Measurements from ENCODE around the gene ADCY2. TPM values are rescaled to one million over a fixed set of nuclear protein-coding genes. Genes with fewer than 3 reads are reported as not detected.

The ADCY2 gene
- total RNA-seq, 2 experiments from 2014 or later = not detected

DNA sequence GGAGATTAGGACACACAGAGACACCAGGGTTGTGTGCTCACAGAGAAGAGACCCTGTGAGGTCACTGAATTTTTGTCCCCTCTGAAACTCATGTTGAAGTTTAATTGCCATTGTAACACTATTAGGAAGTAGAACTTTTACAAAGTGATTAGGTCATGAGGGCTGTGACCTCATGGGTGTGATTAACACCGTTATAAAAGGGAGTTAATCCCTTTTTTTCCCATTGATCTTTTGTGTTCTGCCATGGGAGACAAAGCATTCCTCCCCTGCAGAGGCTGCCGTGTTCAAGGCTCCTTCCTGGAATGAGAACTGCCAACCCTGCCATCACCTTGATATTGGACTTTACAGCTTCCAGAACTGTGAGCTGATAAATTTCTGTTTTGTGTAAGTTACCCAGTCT lies 221.0 kb downstream of the ADCY2 start:
- DNase-seq = no peak
- H3K36me3 Mint-ChIP-seq (ENCODE audit: low read depth) = no peaks in the 10 kb centered on the region
- POLR2A ChIA-PET = no interaction called here
- H3K9me3 Mint-ChIP-seq = peaks cover 3% of the 10 kb centered on the region
- no peak overlapping the region for H3K4me3 Mint-ChIP-seq
- no peaks in the 10 kb centered on the region for H3K27me3 Mint-ChIP-seq
- H3K27ac Mint-ChIP-seq = no peak overlapping the region
- CTCF ChIA-PET = no interaction called here
- H3K4me1 Mint-ChIP-seq = no peaks in the 10 kb centered on the region

DNA sequence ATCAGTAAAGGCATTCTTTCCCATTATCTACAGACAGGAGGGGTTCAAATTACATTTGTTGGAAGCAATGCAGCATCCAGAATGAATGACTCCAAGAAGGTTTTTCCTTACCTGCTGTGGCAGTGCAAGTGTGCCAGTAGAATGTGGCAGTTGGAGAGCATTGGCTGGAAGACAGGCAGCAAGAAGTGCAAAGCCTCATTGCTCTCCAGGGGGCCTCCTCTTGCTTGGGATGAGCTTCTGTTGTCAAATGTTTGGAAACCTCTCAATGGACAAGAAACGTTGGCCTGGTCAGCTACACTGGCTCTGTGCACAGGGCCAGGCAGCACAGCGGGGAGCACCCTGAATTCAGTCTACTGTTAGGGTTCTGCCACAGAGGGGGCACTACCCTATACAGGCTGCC lies 226.6 kb downstream of the ADCY2 start:
- H3K9me3 Mint-ChIP-seq = no peaks in the 10 kb centered on the region
- no peaks in the 10 kb centered on the region for H3K4me1 Mint-ChIP-seq
- no peak overlapping the region for H3K27ac Mint-ChIP-seq
- H3K27me3 Mint-ChIP-seq = no peaks in the 10 kb centered on the region
- ChIA-PET CTCF (no interaction called here), POLR2A (no interaction called here)
- no peak for DNase-seq
- no peak overlapping the region for H3K4me3 Mint-ChIP-seq
- H3K36me3 Mint-ChIP-seq (ENCODE audit: low read depth) = no peaks in the 10 kb centered on the region

DNA sequence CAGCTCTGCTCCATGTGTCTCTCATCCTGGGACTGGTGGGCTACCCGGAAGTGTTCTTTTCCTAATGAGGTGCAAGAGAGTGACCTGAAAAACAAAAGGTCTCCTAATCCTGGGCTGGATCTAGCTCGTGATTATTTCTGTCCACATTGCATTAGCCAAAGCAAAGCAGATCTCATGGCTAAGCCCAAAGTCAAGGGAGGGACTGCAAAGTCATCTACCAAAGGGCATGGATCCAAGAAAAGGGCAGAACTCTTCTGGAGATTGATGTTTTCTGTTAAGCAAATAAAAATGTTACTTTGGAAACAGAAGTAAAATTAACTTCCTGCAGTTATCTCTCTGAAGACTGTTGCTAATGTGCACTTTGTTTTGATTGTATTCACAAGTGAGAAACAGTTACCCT lies 229.8 kb downstream of the ADCY2 start:
- Mint-ChIP-seq H3K4me1 (no peaks in the 10 kb centered on the region), H3K36me3 (ENCODE audit: low read depth) (no peaks in the 10 kb centered on the region), H3K9me3 (no peaks in the 10 kb centered on the region), H3K27ac (no peak overlapping the region), H3K4me3 (no peak overlapping the region), H3K27me3 (no peaks in the 10 kb centered on the region)
- CTCF ChIA-PET = no interaction called here
- DNase-seq = no peak
- POLR2A ChIA-PET = no interaction called here

DNA sequence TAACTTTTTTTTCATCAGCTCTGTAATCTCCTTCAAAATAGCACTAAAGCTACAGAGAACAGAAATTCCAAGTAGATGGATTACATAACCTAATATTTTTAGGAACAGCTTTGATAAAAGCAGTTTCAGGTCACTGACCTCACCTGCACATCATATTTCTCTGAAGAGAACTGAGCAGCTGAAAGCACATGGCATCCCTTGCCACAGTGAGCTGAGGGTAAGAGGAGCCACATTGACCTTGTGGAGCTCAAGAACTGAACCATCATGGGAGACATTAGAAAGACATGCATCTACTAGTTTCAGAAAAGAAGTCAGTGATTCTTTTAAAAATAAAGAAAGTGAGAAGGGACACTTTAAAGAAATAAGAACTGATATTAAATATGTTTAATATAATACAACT lies 232.3 kb downstream of the ADCY2 start:
- H3K9me3 Mint-ChIP-seq = no peaks in the 10 kb centered on the region
- H3K4me1 Mint-ChIP-seq = no peaks in the 10 kb centered on the region
- no peak overlapping the region for H3K4me3 Mint-ChIP-seq
- no peak overlapping the region for H3K27ac Mint-ChIP-seq
- ChIA-PET POLR2A (no interaction called here), CTCF (no interaction called here)
- no peaks in the 10 kb centered on the region for H3K27me3 Mint-ChIP-seq
- no peaks in the 10 kb centered on the region for H3K36me3 Mint-ChIP-seq (ENCODE audit: low read depth)
- no peak for DNase-seq

DNA sequence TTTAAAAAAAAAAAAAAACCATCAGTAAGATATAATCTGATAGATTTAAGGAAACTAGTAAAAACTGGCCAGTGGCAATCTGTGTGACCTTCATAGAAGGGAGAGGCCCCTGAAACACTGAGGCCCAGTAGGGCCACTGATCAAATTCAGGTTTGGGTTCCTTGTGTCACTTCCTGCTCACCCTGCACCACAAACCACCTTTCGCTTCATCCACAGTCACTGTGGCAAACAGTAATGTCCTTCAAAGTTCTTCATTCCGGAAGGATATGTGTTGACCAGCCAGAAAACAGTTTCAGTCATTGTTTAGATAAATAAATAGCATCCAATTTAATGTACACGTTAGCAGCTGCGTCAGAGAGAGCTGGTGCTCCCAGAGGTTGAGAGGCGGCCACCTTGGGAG lies 232.9 kb downstream of the ADCY2 start:
- Mint-ChIP-seq H3K9me3 (no peaks in the 10 kb centered on the region), H3K27ac (no peak overlapping the region), H3K36me3 (ENCODE audit: low read depth) (no peaks in the 10 kb centered on the region), H3K4me3 (no peak overlapping the region), H3K27me3 (no peaks in the 10 kb centered on the region), H3K4me1 (no peaks in the 10 kb centered on the region)
- ChIA-PET POLR2A (no interaction called here), CTCF (no interaction called here)
- no peak for DNase-seq

DNA sequence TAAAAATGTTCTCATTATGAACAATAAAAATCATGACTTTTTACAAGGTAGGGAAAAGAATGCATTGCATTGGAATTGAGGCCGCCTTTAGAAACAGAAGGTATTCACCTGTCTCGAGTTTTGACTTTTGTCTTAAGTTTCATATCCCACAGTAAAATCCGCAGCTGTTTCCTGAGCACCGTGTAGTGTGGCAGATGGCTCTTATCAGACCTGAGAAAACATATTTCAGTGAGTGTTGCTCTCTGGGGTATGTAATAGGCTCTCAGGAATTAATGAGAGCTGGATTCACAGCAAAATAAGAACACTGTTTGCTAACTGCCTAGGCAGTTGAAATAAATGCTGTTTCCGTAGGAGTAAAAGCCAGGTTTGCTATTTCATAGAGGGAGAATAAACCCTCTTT lies 233.6 kb downstream of the ADCY2 start:
- POLR2A ChIA-PET = no interaction called here
- Mint-ChIP-seq H3K9me3 (no peaks in the 10 kb centered on the region), H3K36me3 (ENCODE audit: low read depth) (no peaks in the 10 kb centered on the region), H3K27me3 (no peaks in the 10 kb centered on the region), H3K4me3 (no peak overlapping the region), H3K27ac (no peak overlapping the region), H3K4me1 (no peaks in the 10 kb centered on the region)
- no peak for DNase-seq
- CTCF ChIA-PET = no interaction called here

DNA sequence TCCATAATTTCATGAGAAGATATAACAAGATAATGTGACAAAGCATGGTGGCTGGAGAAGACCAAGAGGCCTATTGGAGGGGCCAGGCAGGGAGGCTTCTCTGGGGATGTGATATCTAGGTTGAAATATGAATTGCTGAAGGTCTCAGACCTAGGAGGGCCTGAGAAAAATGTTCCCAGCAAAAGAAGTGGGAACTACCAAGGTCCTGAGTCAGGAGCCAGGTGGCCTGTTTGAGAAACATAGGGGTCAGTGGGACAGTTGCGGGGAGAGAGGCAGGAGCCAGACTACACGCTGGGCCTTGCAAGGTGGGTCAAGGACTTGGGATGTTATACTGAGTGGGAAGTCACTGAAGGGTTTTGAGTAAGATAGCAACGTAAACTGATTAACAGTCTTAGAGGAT lies 238.9 kb downstream of the ADCY2 start:
- Mint-ChIP-seq H3K27me3 (no peaks in the 10 kb centered on the region), H3K27ac (no peak overlapping the region)

DNA sequence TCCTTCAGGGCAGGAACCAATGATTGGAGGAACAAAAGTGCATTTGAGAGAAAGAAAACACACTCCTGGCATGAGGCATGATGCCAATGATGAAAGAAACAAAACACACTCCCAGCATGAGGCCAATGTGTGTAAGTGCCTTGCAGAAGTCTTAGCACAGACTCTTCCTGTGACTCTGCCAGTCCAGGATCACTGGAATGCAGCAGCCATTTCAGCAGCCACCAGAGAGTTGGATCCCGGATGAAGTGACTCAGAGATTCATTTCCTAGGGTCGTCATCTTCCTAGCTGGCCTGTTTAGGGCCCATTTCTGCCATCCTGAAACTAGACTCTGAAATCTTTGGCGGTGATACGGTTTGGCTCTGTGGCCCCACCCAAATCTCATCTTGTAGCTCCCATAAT lies 242.5 kb downstream of the ADCY2 start:
- ChIA-PET CTCF (no interaction called here), POLR2A (no interaction called here)
- Mint-ChIP-seq H3K4me3 (no peak overlapping the region), H3K27me3 (no peaks in the 10 kb centered on the region), H3K36me3 (ENCODE audit: low read depth) (no peaks in the 10 kb centered on the region), H3K9me3 (no peaks in the 10 kb centered on the region), H3K4me1 (no peaks in the 10 kb centered on the region), H3K27ac (no peak overlapping the region)
- no peak for DNase-seq

More for the DNA sequence above, 238.9 kb downstream of the ADCY2 start:
- DNase-seq = no peak
- CTCF ChIA-PET = no interaction called here
- H3K36me3 Mint-ChIP-seq (ENCODE audit: low read depth) = no peaks in the 10 kb centered on the region
- H3K4me3 Mint-ChIP-seq = no peak overlapping the region
- H3K4me1 Mint-ChIP-seq = no peaks in the 10 kb centered on the region
- H3K9me3 Mint-ChIP-seq = no peaks in the 10 kb centered on the region
- POLR2A ChIA-PET = no interaction called here

DNA sequence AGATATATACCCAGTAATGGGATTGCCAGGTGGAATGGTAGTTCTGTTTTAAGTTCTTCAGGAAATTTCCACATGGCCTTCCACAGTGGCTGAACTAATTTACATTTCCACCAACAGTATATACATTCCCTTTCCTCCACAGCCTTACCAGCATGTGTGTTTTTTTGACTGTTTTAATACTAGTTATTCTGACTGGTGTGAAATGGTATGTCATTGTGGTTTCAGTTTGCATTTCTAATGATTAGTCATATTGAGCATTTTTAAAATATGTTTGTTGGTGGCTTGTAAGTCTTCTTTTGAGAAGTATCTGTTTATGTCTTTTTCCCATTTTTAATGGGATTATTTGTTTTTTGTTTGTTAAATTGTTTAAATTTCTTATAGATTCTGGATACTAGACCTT lies 246.1 kb downstream of the ADCY2 start:
- H3K9me3 Mint-ChIP-seq = no peaks in the 10 kb centered on the region
- no peak overlapping the region for H3K27ac Mint-ChIP-seq
- no peak for DNase-seq
- H3K4me1 Mint-ChIP-seq = no peaks in the 10 kb centered on the region
- H3K27me3 Mint-ChIP-seq = peaks cover 3% of the 10 kb centered on the region
- no peak overlapping the region for H3K4me3 Mint-ChIP-seq
- no peaks in the 10 kb centered on the region for H3K36me3 Mint-ChIP-seq (ENCODE audit: low read depth)
- POLR2A ChIA-PET = no interaction called here
- CTCF ChIA-PET = no interaction called here

DNA sequence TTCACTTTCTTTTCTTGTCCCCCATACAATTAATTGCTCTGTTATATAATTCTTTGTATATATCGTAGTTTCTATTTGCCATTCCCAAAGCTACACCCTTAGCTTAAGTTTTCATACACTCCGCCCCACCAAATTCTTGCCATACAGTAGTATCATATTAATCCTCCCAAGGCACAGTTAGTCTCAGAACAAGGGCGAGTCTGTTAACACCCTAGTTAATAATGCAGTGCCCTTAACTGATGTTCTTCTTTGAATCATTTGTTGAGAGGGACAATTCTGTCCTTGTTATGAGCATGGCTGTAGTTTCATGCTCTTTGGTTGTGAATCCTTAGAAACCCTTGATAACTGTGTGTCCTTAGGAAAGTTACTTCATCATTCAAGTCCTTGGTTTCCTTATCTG lies 248.8 kb downstream of the ADCY2 start:
- Mint-ChIP-seq H3K9me3 (no peaks in the 10 kb centered on the region), H3K27me3 (peaks cover 3% of the 10 kb centered on the region), H3K4me3 (no peak overlapping the region), H3K36me3 (ENCODE audit: low read depth) (no peaks in the 10 kb centered on the region), H3K4me1 (no peaks in the 10 kb centered on the region), H3K27ac (no peak overlapping the region)
- ChIA-PET CTCF (no interaction called here), POLR2A (no interaction called here)
- DNase-seq = no peak

DNA sequence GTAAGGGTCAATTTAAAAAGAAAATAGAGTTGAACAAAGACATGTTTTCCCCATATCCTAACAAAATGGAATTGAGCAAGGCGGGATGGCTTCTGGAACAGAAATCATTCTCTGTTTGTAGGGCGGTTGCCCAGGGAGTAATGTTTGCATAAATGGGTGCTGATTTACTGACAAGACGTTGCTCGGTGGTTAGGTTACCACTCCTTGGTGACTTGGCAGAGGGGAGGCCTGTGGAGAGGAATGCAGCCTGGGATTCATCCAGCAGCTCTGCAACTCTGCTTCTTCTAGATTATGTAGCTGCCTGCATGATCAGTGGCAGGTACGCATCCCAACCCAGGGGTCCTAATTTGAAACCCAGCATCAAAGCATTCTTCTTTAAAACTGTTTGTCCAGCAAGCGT lies 254.8 kb downstream of the ADCY2 start:
- no peak for DNase-seq
- no peak overlapping the region for H3K4me3 Mint-ChIP-seq
- no peaks in the 10 kb centered on the region for H3K4me1 Mint-ChIP-seq
- ChIA-PET POLR2A (no interaction called here), CTCF (no interaction called here)
- no peaks in the 10 kb centered on the region for H3K36me3 Mint-ChIP-seq (ENCODE audit: low read depth)
- H3K27me3 Mint-ChIP-seq = no peaks in the 10 kb centered on the region
- no peaks in the 10 kb centered on the region for H3K9me3 Mint-ChIP-seq
- H3K27ac Mint-ChIP-seq = no peak overlapping the region

DNA sequence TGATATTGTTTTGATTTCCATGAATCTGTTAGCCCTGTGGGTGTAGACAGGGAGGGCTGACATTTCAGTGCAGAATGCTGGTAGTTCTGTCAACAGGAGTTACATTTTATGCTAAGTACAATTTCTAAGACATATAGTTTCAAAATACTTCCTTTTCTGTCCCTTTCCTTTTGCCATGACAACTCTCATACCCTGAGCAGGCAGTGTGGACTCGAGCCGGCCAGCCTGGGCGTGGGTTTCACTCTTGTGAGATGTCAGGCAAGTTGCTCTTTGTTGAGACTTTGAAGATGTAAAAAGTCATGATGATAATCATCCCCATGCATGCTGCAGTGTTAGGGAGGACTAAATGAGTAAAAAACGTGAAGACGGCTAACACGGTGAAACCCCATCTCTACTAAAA lies 257.1 kb downstream of the ADCY2 start:
- H3K27me3 Mint-ChIP-seq = no peaks in the 10 kb centered on the region
- H3K4me1 Mint-ChIP-seq = no peaks in the 10 kb centered on the region
- H3K4me3 Mint-ChIP-seq = no peak overlapping the region
- ChIA-PET POLR2A (no interaction called here), CTCF (no interaction called here)
- H3K36me3 Mint-ChIP-seq (ENCODE audit: low read depth) = no peaks in the 10 kb centered on the region
- no peak overlapping the region for H3K27ac Mint-ChIP-seq
- DNase-seq = no peak
- no peaks in the 10 kb centered on the region for H3K9me3 Mint-ChIP-seq

DNA sequence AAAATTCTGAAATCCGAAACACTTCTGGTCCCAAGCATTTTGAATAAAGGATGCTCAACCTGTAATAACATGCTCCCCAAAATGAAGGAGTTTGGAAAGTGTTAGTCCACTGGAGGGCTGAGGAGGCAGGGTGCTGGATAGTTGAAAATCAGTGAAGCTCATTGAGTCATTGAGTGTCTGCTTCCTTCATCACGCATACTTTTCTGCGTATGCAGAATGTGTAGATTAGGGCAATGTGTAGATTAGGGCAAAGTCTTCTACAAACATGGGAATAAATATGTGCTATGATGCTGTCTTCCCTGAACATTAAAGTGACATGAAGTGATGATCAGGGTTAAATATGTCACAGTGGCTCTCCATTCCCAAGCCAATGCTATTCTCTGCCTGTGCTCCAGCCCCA lies 261.2 kb downstream of the ADCY2 start:
- no peak for DNase-seq
- Mint-ChIP-seq H3K4me1 (no peaks in the 10 kb centered on the region), H3K9me3 (no peaks in the 10 kb centered on the region), H3K27ac (no peak overlapping the region), H3K27me3 (no peaks in the 10 kb centered on the region), H3K36me3 (ENCODE audit: low read depth) (no peaks in the 10 kb centered on the region), H3K4me3 (no peak overlapping the region)
- POLR2A ChIA-PET = no interaction called here
- CTCF ChIA-PET = no interaction called here

DNA sequence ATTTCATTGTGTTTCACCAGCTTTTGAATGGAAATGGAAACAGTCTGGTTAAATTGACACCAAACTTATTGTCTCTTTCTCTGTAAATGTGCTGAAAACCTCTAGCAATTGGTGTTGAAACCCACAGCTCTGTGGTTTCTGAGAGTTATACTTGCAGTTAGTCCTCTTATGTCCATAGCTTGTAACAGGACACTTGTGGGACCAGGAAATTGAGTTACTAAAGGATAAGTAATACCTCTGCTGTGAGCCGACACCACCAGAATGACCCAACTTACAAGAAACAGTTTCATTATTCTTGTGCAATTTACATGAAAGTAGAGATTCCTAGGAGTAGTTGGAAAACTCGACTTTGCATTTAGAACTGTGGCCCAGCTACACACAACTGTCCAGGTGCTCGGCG lies 263.5 kb downstream of the ADCY2 start:
- Mint-ChIP-seq H3K4me3 (no peak overlapping the region), H3K9me3 (no peaks in the 10 kb centered on the region), H3K27ac (no peak overlapping the region), H3K4me1 (no peaks in the 10 kb centered on the region), H3K27me3 (no peaks in the 10 kb centered on the region), H3K36me3 (ENCODE audit: low read depth) (no peaks in the 10 kb centered on the region)
- CTCF ChIA-PET = no interaction called here
- DNase-seq = no peak
- POLR2A ChIA-PET = no interaction called here

DNA sequence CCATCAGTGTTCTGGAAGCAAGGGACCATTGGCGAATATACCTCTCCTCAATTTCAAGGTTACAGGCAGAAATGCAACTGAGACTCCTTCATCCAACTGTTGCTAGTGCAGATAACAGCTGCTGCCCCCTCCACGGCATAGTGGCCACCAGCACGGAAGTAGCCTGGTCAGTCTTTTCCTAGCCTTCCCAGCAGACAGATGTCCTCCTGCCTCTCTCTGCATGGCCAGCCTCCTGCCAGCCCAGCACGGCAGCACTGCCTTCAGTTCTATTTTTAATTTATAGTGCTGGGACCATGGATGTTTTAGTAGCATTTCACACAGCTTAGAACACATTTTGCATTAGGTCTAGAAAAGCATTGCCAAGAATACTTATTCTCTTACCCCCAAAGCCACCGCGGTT lies 266.4 kb downstream of the ADCY2 start:
- no peaks in the 10 kb centered on the region for H3K36me3 Mint-ChIP-seq (ENCODE audit: low read depth)
- ChIA-PET POLR2A (no interaction called here), CTCF (no interaction called here)
- H3K27ac Mint-ChIP-seq = no peak overlapping the region
- no peaks in the 10 kb centered on the region for H3K27me3 Mint-ChIP-seq
- H3K9me3 Mint-ChIP-seq = no peaks in the 10 kb centered on the region
- H3K4me1 Mint-ChIP-seq = no peaks in the 10 kb centered on the region
- no peak for DNase-seq
- no peak overlapping the region for H3K4me3 Mint-ChIP-seq

All from activated CD4-positive, alpha-beta memory T cell treated with anti-CD3 and anti-CD28 coated beads, Interleukin-2, amount 10 ng/mL, durations not matched to agents 7 days and 5 days (primary cell).